Skeletal muscle satellite cell (primary cell): ENCODE measurements around the gene APMAP.
A peak's percentile ranks its signal among the peaks of the same experiment; 100 is the strongest.
"Not testable (repeated sequence)": the region's sequence is repeated elsewhere in the genome, so short reads cannot be mapped to it uniquely, and the experiment has no call there.

ENCODE experiments used
- H3K27me3 ChIP-seq: 2 replicates; pipeline ENCODE4 v1.7.0; 2013; ENCODE audit warnings: low read length; ENCODE audit not compliant: control insufficient read depth, insufficient read depth
- H3K36me3 ChIP-seq: 2 replicates; pipeline ENCODE4 v1.7.0; 2013; ENCODE audit warnings: mild to moderate bottlenecking, control low read depth, low read length; ENCODE audit not compliant: insufficient read depth
- H3K4me1 ChIP-seq: 2 replicates; pipeline ENCODE4 v1.7.0; 2013; ENCODE audit warnings: low read length; ENCODE audit not compliant: control insufficient read depth, insufficient read depth
- H3K4me2 ChIP-seq: 2 replicates; pipeline ENCODE4 v1.7.0; 2013; ENCODE audit warnings: mild to moderate bottlenecking, low read length
- H3K4me3 ChIP-seq: 2 replicates; pipeline ENCODE4 v1.7.0; 2013; ENCODE audit warnings: low read length
- H3K9ac ChIP-seq: 2 replicates; pipeline ENCODE4 v1.7.0; 2013; ENCODE audit warnings: mild to moderate bottlenecking, low read depth, low read length, moderate library complexity
- H3K9me3 ChIP-seq: replicated peaks from 2 replicates; pipeline ENCODE4 v1.7.0; 2013; ENCODE audit warnings: mild to moderate bottlenecking, control low read depth, low read length

APMAP gene

GRCh38 chr20:24929867-24930723, 62.5 kb downstream of the APMAP start:
- H3K4me2 ChIP-seq, H3K36me3 ChIP-seq, H3K9me3 ChIP-seq, H3K9ac ChIP-seq, H3K27me3 ChIP-seq, H3K4me1 ChIP-seq, H3K4me3 ChIP-seq: not testable (repeated sequence)

GRCh38 chr20:24929259-24929658, 63.3 kb downstream of the APMAP start:
- not testable (repeated sequence) for H3K4me3 ChIP-seq, H3K4me2 ChIP-seq, H3K27me3 ChIP-seq, H3K9me3 ChIP-seq, H3K9ac ChIP-seq, H3K4me1 ChIP-seq, H3K36me3 ChIP-seq

- not testable (repeated sequence) for H3K9ac ChIP-seq, H3K4me3 ChIP-seq, H3K9me3 ChIP-seq, H3K36me3 ChIP-seq, H3K4me1 ChIP-seq, H3K4me2 ChIP-seq
- H3K27me3 ChIP-seq: peaks cover 26% of the 10 kb centered on the region
Measured at GRCh38 chr20:24920706-24921105, 71.8 kb downstream of the APMAP start.

- not testable (repeated sequence) for H3K9ac ChIP-seq, H3K4me3 ChIP-seq, H3K4me1 ChIP-seq, H3K4me2 ChIP-seq, H3K9me3 ChIP-seq, H3K36me3 ChIP-seq
- H3K27me3 ChIP-seq: peaks cover 28% of the 10 kb centered on the region
Measured at GRCh38 chr20:24919665-24920064, 72.9 kb downstream of the APMAP start.

- Histone ChIP-seq H3K9ac (no peak overlapping the region), H3K27me3 (peaks cover 28% of the 10 kb centered on the region), H3K4me2 (no peak overlapping the region), H3K4me1 (no peaks in the 10 kb centered on the region), H3K9me3 (no peaks in the 10 kb centered on the region), H3K4me3 (no peak overlapping the region), H3K36me3 (no peaks in the 10 kb centered on the region)
Measured at GRCh38 chr20:24918579-24919566, 73.7 kb downstream of the APMAP start.

- Histone ChIP-seq H3K4me3 (no peak overlapping the region), H3K36me3 (no peaks in the 10 kb centered on the region), H3K27me3 (peaks cover 28% of the 10 kb centered on the region), H3K4me1 (no peaks in the 10 kb centered on the region), H3K9me3 (no peaks in the 10 kb centered on the region), H3K9ac (peak overlapping the region; percentile 37), H3K4me2 (peak overlapping the region; percentile 58)
Measured at GRCh38 chr20:24917797-24918578, 74.6 kb downstream of the APMAP start.

- Histone ChIP-seq H3K27me3 (peaks cover 28% of the 10 kb centered on the region), H3K9ac (no peak overlapping the region), H3K4me2 (no peak overlapping the region), H3K4me3 (no peak overlapping the region), H3K4me1 (no peaks in the 10 kb centered on the region), H3K36me3 (no peaks in the 10 kb centered on the region), H3K9me3 (no peaks in the 10 kb centered on the region)
Measured at GRCh38 chr20:24917056-24917455, 75.5 kb downstream of the APMAP start.

- Histone ChIP-seq H3K4me1 (no peaks in the 10 kb centered on the region), H3K4me3 (no peak overlapping the region), H3K27me3 (peaks cover 28% of the 10 kb centered on the region)
Measured at GRCh38 chr20:24916412-24916811, 76.1 kb downstream of the APMAP start.

GRCh38 chr20:24915892-24916291, 76.7 kb downstream of the APMAP start:
- no peaks in the 10 kb centered on the region for H3K4me1 ChIP-seq
- H3K36me3 ChIP-seq: no peaks in the 10 kb centered on the region
- H3K4me3 ChIP-seq: no peak overlapping the region
- no peak overlapping the region for H3K4me2 ChIP-seq
- H3K9ac ChIP-seq: no peak overlapping the region
- H3K27me3 ChIP-seq: peaks cover 28% of the 10 kb centered on the region
- H3K9me3 ChIP-seq: no peaks in the 10 kb centered on the region

More at GRCh38 chr20:24916412-24916811, 76.1 kb downstream of the APMAP start:
- H3K4me2 ChIP-seq: no peak overlapping the region
- no peak overlapping the region for H3K9ac ChIP-seq
- no peaks in the 10 kb centered on the region for H3K9me3 ChIP-seq
- H3K36me3 ChIP-seq: no peaks in the 10 kb centered on the region

GRCh38 chr20:24915440-24915839, 77.1 kb downstream of the APMAP start:
- Histone ChIP-seq H3K9me3 (no peaks in the 10 kb centered on the region), H3K4me2 (no peak overlapping the region), H3K4me1 (no peaks in the 10 kb centered on the region), H3K27me3 (peaks cover 25% of the 10 kb centered on the region), H3K36me3 (no peaks in the 10 kb centered on the region), H3K9ac (no peak overlapping the region), H3K4me3 (no peak overlapping the region)
